ENCODE measurements around the gene PPARA. TPM values are rescaled to one million over a fixed set of nuclear protein-coding genes. Genes with fewer than 3 reads are reported as not detected.
A peak's percentile ranks its signal among the peaks of the same experiment; 100 is the strongest.

The PPARA gene
- total and polyA plus RNA-seq, 9 of the 15 experiments (the other 6 are each of a cell fraction or from before 2014, with no cell fraction given) = 0.64 to 5.3 (median 3.5) TPM

DNA sequence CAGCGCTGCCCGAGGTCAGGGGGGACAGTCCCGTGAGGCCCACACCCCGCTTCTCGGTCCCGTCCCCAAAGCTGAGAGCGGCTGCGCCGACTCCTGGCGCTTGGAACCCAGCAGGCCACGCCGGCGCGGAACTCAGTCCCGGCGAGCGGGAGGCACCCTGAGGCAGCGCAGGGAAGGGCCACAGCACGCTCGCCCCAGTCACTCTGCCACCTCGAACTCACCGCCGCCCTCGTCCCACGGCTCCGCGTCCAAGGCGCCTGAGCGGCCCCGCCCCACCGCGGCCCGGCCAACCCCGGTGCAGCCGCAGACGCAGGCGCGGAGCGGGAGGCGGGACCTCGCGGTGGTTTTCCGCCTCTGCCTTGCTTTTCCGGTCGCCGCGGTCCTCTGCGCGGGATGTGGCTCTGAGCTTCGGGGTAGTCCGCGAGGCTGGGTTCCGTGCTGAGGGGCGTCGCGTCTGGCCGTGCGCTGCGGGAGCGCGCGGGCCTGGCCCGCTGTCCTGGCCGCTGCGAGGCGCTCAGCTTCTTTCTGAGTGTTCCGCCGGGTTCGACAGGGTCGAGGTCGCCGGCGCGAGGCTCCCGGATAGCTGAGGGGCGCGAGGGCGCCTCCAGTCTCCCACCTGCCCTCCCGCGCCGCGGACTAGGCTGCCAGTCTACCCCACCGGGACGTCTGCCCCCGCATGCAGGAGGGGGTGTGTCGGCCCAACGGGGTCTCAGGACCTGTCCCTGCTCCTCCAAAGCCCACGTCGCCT is 99.9 kb downstream of the PPARA start, which contains the start of gene CDPF1 (continued):
- TF ChIP-seq, protein P1, sequence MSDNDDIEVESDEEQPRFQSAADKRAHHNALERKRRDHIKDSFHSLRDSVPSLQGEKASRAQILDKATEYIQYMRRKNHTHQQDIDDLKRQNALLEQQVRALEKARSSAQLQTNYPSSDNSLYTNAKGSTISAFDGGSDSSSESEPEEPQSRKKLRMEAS (CRISPR knock-in tag; IDR thresholded peaks at IDR 0.05) = 0 out of 2 replicates have a peak, but pooled peaks have one; percentile 35
- TF ChIP-seq KDM1A (IDR thresholded peaks at IDR 0.05) (no peak), CHD1 (IDR thresholded peaks at IDR 0.05; ENCODE audit: low read length) (peak; percentile 49), ZNF253 (CRISPR knock-in tag; conservative IDR thresholded peaks at IDR 0.05) (no peak), CXXC5 (CRISPR knock-in tag; IDR thresholded peaks at IDR 0.05) (peak; percentile 85), L3MBTL2 (IDR thresholded peaks at IDR 0.05) (peak; percentile 96)
- TF ChIP-seq, protein P2, sequence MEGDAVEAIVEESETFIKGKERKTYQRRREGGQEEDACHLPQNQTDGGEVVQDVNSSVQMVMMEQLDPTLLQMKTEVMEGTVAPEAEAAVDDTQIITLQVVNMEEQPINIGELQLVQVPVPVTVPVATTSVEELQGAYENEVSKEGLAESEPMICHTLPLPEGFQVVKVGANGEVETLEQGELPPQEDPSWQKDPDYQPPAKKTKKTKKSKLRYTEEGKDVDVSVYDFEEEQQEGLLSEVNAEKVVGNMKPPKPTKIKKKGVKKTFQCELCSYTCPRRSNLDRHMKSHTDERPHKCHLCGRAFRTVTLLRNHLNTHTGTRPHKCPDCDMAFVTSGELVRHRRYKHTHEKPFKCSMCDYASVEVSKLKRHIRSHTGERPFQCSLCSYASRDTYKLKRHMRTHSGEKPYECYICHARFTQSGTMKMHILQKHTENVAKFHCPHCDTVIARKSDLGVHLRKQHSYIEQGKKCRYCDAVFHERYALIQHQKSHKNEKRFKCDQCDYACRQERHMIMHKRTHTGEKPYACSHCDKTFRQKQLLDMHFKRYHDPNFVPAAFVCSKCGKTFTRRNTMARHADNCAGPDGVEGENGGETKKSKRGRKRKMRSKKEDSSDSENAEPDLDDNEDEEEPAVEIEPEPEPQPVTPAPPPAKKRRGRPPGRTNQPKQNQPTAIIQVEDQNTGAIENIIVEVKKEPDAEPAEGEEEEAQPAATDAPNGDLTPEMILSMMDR (IDR thresholded peaks at IDR 0.05 in 2 of 3, conservative IDR thresholded peaks at IDR 0.05 in 1 of 3; ENCODE audit: insufficient read depth in 2 of 3, low read depth in 1 of 3, low read length in 3 of 3) = peak in 2 of 3 experiments; percentile 13 to 34; a peak in 3 of 6 replicates
- TF ChIP-seq, protein P3, sequence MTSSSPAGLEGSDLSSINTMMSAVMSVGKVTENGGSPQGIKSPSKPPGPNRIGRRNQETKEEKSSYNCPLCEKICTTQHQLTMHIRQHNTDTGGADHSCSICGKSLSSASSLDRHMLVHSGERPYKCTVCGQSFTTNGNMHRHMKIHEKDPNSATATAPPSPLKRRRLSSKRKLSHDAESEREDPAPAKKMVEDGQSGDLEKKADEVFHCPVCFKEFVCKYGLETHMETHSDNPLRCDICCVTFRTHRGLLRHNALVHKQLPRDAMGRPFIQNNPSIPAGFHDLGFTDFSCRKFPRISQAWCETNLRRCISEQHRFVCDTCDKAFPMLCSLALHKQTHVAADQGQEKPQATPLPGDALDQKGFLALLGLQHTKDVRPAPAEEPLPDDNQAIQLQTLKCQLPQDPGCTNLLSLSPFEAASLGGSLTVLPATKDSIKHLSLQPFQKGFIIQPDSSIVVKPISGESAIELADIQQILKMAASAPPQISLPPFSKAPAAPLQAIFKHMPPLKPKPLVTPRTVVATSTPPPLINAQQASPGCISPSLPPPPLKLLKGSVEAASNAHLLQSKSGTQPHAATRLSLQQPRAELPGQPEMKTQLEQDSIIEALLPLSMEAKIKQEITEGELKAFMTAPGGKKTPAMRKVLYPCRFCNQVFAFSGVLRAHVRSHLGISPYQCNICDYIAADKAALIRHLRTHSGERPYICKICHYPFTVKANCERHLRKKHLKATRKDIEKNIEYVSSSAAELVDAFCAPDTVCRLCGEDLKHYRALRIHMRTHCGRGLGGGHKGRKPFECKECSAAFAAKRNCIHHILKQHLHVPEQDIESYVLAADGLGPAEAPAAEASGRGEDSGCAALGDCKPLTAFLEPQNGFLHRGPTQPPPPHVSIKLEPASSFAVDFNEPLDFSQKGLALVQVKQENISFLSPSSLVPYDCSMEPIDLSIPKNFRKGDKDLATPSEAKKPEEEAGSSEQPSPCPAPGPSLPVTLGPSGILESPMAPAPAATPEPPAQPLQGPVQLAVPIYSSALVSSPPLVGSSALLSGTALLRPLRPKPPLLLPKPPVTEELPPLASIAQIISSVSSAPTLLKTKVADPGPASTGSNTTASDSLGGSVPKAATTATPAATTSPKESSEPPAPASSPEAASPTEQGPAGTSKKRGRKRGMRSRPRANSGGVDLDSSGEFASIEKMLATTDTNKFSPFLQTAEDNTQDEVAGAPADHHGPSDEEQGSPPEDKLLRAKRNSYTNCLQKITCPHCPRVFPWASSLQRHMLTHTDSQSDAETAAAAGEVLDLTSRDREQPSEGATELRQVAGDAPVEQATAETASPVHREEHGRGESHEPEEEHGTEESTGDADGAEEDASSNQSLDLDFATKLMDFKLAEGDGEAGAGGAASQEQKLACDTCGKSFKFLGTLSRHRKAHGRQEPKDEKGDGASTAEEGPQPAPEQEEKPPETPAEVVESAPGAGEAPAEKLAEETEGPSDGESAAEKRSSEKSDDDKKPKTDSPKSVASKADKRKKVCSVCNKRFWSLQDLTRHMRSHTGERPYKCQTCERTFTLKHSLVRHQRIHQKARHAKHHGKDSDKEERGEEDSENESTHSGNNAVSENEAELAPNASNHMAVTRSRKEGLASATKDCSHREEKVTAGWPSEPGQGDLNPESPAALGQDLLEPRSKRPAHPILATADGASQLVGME (CRISPR knock-in tag; IDR thresholded peaks at IDR 0.05) = no peak

All from K562 (cell line).